GM21528 (cell line): ENCODE data around the gene FBL.
A peak's percentile ranks its signal among the peaks of the same experiment; 100 is the strongest.

ENCODE experiments used
- ATAC-seq: cut with Tn5 transposase; IDR thresholded peaks from one replicate; pipeline ENCODE4 v1.9.1; 2021; ENCODE audit warnings: mild to moderate bottlenecking, moderate library complexity; ENCODE audit not compliant: unreplicated experiment, low FRiP score

Gene FBL

GRCh38 chr19:39843919-39844793 lies 2.0 kb downstream of the FBL start:
- no peak for ATAC-seq

DNA sequence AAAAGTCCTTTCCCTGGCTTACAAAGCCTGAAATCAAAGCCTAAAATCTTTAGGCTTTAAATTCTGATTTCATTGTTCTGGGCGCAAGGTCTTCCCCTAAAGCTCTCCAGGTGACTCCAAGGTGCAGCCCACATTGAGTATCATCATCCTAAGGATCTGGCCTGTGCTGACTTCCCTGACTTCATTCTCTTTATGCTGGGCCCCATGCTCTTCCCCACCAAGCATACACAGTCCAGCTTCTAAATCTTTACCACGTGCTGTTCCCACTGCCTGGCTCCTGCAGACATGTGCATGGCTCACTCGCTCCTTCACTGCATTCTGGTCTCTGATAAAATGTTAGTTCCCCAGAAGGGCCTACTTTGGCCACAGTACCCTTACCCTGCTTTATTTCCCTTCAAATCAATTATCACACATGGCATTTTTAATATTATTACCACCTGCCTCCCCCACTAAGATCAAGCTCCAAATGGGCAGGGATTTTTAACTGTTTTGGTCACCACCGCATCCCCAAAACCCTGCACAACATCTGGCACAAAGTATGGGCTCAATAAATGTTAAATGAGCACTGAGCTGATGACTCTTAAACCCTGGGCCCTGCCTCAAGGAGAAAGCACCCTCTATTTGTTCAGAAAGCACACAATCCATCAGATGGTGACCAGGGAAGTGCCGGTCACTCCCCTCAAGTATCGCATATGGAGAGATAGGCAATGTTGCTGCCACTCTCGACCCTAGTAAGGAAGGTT lies 3.3 kb downstream of the FBL start:
- no peak for ATAC-seq

DNA sequence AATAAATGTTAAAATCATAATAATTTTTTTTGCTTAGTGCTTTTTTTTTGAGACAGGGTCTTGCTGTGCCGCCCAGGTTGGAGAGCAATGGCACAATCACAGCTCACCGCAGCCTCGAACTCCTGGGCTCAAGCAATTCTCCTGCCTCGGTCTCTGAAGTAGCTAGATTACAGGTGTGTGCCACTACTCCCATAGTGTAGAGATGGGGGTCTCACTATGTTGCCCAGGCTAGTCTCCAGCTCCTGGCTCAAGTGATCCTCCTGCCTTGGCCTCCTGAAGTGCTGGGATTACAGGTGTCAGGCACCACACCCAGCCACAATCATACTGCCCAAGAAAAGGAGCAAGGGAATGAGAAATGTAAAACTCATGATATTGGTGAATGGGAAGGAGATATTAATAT lies 5.1 kb downstream of the FBL start:
- ATAC-seq: no peak

DNA sequence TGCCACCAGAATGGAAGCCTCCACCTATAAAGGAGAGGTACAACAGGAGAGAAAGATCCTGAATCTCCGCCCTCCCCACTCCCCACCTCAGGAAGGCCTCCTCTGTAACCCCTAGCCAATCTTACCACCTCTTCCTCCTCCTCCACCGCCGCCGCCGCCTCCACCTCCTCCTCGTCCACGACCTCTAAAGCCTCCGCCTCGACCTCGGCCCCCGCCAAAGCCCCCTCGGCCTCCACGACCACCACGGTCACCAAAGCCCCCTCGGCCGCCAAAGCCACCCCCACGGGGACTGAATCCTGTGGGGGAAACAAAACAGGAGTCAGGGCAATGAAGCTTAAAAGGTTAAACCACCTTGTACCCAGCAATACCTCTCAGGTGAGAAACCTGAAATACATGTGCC lies 5.7 kb downstream of the FBL start:
- ATAC-seq: no peak

- no peak for ATAC-seq
These were observed 6.4 kb downstream of the FBL start for GRCh38 chr19:39839678-39840327.

- no peak for ATAC-seq
These were observed 7.6 kb downstream of the FBL start for GRCh38 chr19:39838569-39838968.

- no peak for ATAC-seq
These were observed 8.2 kb downstream of the FBL start for GRCh38 chr19:39837978-39838377.

GRCh38 chr19:39834287-39834841 lies 11.8 kb downstream of the FBL start:
- ATAC-seq: peak; percentile 5

- peak; percentile 79 for ATAC-seq
These were observed 12.5 kb downstream of the FBL start, which contains the start of gene DYRK1B for GRCh38 chr19:39833464-39834286. TSS of gene DYRK1B (minus strand) at chr19:39834162. CDS start at chr19:39831867, 2,295 bp downstream.

GRCh38 chr19:39833160-39833463 lies 13.1 kb downstream of the FBL start:
- ATAC-seq: no peak

DNA sequence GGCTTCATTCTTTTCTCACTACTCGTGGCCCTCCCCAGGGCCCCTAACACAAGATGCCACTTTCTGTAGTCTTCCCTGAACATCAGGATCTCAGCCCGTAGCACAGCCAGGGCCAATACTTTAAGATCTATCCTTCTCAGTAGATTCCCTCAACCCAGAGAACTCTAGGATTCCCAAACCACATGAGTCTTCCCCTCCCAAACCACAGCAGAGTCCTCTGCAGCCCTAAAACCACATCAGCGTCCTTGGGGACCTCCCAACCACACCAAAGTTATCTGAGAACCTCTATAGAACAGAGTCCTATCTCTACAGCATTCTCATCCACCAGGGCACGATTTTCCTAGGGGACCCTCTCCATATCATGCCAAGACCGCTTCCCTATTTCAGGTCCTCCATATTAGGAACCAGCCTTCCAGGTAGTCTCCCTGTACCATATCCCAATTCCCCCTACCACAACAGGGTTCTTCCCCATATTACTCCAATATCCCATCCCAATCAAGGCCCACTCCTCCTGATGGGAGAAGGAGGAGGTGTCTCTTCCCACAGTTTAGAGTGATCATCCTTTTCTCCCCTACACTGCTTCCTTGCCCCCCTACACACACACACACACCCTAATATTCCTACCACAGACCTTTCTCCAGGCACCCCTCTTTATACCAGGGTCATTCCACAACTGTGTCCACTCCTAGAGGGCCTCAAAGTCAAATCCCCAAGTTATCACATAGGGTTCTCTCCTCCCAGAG lies 13.7 kb downstream of the FBL start:
- ATAC-seq: no peak

GRCh38 chr19:39831679-39832078 lies 14.5 kb downstream of the FBL start:
- no peak for ATAC-seq

DNA sequence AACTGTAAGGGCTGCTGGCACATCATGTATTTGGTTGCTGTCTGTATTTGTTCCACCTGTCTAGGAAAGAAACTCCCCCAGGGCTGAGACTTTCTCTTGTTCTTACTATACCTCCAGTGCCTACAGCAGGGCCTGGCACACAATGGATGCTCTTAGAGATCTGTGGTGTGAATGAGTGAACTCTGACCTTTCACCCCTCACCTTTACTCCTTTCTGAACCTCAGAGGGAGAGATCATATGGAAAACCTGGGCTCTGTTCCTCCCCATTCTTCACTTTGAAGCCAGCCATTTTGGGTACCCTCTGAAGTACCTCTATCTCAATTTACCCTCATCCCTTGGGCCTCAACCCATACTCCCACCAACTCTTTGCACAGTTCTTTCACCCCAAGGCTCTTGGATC lies 15.3 kb downstream of the FBL start:
- no peak for ATAC-seq

GRCh38 chr19:39830406-39830805 lies 15.8 kb downstream of the FBL start:
- no peak for ATAC-seq

GRCh38 chr19:39829702-39830275 lies 16.4 kb downstream of the FBL start:
- ATAC-seq: no peak

DNA sequence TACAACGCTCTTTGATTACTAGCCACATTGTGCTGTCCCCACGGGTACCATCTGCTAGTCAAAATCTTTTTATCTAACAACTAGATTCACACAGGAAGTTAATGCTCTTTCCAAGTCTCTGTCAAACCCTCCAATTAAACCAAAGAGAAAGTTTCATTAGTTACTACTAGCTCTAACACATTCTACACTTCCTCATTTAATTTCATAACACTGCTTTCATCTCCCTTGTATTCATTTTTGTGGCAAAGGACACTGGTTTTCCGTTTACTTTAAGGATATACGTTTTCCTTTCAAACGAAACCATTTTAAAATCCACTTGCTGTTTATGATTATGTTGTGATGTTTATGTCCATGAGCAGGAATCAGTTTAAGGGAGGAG lies 17.5 kb downstream of the FBL start:
- ATAC-seq: no peak

- ATAC-seq: no peak
These were observed 18.0 kb downstream of the FBL start for GRCh38 chr19:39828015-39828653.

GRCh38 chr19:39827216-39827615 lies 19.0 kb downstream of the FBL start:
- ATAC-seq: no peak
